ENCODE data around the gene AIF1. TPM values are rescaled to one million over a fixed set of nuclear protein-coding genes. Genes with fewer than 3 reads are reported as not detected.

Gene AIF1
- 10 to 100 TPM in 1 of 4 donors, 1 to 10 TPM in 3; 2.6 to 16.3 (median 5.8) TPM for total RNA-seq

DNA sequence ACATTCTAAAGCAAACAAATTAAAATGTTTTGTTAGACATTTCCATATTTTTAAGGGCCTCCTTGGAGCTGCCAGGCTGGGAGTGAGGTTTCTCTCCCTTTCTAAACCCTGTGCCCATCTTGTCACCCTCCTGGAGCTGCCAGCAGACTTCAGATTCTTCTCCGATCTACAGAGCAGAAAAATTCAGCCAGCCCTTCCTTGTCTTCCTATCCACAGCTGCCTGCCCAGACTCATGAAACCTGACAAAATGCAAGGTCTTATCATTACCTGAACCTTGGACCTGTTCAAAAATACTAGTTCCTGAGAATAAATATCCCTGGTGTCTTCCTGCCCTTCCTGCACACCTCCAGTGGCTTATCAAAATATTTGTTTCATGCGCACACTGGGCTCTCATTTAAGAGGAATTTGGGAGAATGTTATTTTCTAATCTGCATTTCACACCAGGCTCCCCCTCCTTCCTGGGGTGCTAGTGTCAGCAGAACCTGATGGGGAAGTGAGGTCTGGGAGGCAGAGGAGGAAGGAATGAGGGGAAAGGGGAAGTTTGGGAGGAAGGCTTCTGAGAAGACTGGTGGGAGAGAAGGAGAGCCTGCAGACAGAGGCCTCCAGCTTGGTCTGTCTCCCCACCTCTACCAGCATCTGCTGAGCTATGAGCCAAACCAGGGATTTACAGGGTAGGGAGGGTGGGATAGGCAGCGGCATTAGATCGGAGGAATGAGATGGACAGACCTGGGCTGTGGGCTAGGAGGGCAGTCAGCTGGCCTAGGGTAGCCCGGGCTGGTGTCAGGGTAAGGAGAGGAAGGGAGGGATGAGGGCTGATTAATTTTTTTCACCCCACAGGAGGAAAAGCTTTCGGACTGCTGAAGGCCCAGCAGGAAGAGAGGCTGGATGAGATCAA lies at the start of gene AIF1:
Gene AIF1, plus strand, starts transcription at position 551 of the 895 bp plus-strand sequence. Its CDS starts 96 bp downstream, at position 647.
- TF ChIP-seq POLR2AphosphoS5 (IDR thresholded peaks at IDR 0.05) (no peak), EP300 (IDR thresholded peaks at IDR 0.05) (no peak)
- no peaks in the 10 kb centered on the region for H3K27me3 ChIP-seq
- H3K4me1 ChIP-seq, result peaks cover 4% of the 10 kb centered on the region
- no peaks in the 10 kb centered on the region for H3K36me3 ChIP-seq
- H3K4me3 ChIP-seq, result peak within 1 kb of the TSS; percentile 8
- WGBS, result 68% methylated on average over 6 of the region's 6 CpGs
- no peaks in the 10 kb centered on the region for H3K9me3 ChIP-seq
- H3K27ac ChIP-seq, result no peak within 1 kb of the TSS
- DNase-seq (ENCODE audit: low spot score in 2 of 2), result no peak

DNA sequence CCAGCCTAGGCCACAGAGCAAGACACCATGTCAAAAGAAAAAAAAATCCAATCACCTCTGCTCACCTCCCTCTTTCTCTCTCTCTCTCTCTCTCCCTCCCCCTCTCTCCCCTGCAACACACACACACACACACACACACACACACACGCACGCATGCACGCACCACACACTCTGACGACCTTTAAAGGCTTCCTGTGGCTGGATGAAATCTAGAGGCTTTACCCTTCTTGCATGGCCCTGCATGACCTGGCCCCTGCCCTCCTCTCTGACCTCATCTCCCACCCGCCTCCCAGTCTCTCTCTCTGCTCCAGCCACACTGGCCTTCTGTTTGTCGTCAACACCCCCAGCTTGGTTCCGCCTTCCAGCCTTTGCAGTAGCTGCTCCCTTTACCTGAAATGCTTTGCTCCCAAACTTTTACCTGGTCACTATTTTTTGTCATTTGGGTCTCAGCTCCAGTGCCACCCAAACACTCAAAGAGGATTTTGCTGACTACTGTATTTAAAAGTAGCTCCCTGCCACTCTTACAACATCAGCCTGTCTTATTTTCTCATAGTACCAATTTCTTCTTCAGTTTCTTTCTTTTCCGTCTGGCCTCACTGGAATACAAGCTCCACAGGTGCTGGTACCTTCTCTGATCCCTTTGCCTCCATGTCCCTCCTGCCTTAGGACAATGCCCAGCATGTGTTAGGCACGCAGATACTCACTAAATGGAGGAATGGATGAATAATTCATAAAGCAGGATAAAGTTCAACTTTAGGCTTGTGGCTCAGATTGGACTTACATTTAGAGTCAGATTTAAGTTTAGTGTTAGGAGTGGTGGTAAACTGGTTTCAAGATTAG lies 47.3 kb upstream of the AIF1 start:
- TF ChIP-seq POLR2AphosphoS5 (IDR thresholded peaks at IDR 0.05), result no peak
- TF ChIP-seq, protein P1, sequence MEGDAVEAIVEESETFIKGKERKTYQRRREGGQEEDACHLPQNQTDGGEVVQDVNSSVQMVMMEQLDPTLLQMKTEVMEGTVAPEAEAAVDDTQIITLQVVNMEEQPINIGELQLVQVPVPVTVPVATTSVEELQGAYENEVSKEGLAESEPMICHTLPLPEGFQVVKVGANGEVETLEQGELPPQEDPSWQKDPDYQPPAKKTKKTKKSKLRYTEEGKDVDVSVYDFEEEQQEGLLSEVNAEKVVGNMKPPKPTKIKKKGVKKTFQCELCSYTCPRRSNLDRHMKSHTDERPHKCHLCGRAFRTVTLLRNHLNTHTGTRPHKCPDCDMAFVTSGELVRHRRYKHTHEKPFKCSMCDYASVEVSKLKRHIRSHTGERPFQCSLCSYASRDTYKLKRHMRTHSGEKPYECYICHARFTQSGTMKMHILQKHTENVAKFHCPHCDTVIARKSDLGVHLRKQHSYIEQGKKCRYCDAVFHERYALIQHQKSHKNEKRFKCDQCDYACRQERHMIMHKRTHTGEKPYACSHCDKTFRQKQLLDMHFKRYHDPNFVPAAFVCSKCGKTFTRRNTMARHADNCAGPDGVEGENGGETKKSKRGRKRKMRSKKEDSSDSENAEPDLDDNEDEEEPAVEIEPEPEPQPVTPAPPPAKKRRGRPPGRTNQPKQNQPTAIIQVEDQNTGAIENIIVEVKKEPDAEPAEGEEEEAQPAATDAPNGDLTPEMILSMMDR (IDR thresholded peaks at IDR 0.05), result no peak
- no peak for TF ChIP-seq EP300 (IDR thresholded peaks at IDR 0.05)
- no peak for TF ChIP-seq POLR2A (IDR thresholded peaks at IDR 0.05)
- no peak overlapping the region for H3K27ac ChIP-seq
- no peaks in the 10 kb centered on the region for H3K36me3 ChIP-seq
- H3K4me1 ChIP-seq, result peaks cover 7% of the 10 kb centered on the region
- H3K27me3 ChIP-seq, result peaks cover 3% of the 10 kb centered on the region
- 54% methylated on average over 9 of the region's 9 CpGs for WGBS
- DNase-seq (ENCODE audit: low spot score in 2 of 2), result no peak
- no peaks in the 10 kb centered on the region for H3K9me3 ChIP-seq
- H3K4me3 ChIP-seq, result no peak overlapping the region

DNA sequence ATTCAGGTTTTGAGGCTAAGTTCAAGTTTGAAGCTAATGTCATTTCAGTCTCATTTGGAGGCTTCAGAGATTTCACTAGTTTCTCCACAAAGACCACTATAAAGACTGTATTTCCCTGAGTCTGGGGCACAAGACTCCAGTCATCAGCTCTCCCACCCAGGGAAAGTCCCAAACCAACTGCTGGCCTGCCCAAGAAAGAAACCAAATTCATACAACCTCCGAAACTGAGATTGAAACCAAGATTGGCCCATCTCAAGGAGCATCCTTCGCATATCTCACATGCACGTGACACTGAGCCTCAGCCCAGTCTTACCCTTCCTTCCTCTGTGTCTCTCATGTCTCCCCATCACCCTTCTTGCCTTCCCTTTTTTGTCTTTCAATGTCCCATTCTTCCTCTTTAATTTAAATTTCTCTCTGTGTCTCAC lies 46.5 kb upstream of the AIF1 start:
- Histone ChIP-seq H3K27ac (no peak overlapping the region), H3K36me3 (no peaks in the 10 kb centered on the region), H3K4me3 (no peak overlapping the region), H3K4me1 (peaks cover 4% of the 10 kb centered on the region), H3K9me3 (no peaks in the 10 kb centered on the region), H3K27me3 (peaks cover 3% of the 10 kb centered on the region)
- TF ChIP-seq POLR2AphosphoS5 (IDR thresholded peaks at IDR 0.05) (no peak), POLR2A (IDR thresholded peaks at IDR 0.05) (no peak), EP300 (IDR thresholded peaks at IDR 0.05) (no peak)
- TF ChIP-seq, protein P1 (IDR thresholded peaks at IDR 0.05), result no peak
- DNase-seq (ENCODE audit: low spot score in 2 of 2), result no peak
- 71% methylated on average over 3 of the region's 3 CpGs for WGBS

DNA sequence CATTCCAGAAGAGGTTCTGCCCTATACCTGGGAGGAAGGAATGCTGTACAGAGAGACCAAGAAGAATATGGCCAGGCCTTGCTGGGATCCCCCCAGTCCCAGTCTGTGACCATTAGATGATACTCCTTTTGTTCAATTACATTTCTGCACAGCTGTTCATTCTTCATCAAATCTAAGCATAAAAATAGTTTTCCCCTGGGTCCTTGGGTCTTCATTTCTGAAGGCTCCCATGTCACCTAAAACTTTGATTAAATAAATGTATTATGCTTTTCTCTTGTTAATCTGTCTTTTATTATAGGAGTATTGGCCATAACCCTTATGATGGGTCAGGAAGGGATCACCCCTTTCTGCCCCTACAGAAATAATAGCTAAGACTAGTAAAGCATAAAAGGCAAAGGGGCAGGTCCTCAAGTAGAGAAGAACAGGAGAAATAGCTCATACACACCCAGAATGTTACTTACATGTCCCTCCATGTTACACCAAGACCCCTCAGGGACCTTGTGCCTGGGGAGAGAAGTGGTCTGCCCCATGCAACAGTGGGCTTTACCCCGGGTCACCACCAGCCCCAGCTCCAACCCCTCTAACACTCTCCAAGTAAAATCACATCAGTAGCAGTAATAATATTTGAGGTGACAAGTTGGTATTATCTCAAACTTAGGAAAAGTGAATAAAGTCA lies 45.0 kb upstream of the AIF1 start:
- Histone ChIP-seq H3K36me3 (no peaks in the 10 kb centered on the region), H3K4me3 (no peak overlapping the region), H3K27ac (no peak overlapping the region), H3K27me3 (peaks cover 3% of the 10 kb centered on the region), H3K4me1 (peaks cover 4% of the 10 kb centered on the region), H3K9me3 (no peaks in the 10 kb centered on the region)
- DNase-seq (ENCODE audit: low spot score in 2 of 2), result no peak
- TF ChIP-seq POLR2A (IDR thresholded peaks at IDR 0.05) (no peak), EP300 (IDR thresholded peaks at IDR 0.05) (no peak), POLR2AphosphoS5 (IDR thresholded peaks at IDR 0.05) (no peak)
- TF ChIP-seq, protein P1 (IDR thresholded peaks at IDR 0.05), result no peak
- 76% methylated on average over 1 of the region's 1 CpG for WGBS

DNA sequence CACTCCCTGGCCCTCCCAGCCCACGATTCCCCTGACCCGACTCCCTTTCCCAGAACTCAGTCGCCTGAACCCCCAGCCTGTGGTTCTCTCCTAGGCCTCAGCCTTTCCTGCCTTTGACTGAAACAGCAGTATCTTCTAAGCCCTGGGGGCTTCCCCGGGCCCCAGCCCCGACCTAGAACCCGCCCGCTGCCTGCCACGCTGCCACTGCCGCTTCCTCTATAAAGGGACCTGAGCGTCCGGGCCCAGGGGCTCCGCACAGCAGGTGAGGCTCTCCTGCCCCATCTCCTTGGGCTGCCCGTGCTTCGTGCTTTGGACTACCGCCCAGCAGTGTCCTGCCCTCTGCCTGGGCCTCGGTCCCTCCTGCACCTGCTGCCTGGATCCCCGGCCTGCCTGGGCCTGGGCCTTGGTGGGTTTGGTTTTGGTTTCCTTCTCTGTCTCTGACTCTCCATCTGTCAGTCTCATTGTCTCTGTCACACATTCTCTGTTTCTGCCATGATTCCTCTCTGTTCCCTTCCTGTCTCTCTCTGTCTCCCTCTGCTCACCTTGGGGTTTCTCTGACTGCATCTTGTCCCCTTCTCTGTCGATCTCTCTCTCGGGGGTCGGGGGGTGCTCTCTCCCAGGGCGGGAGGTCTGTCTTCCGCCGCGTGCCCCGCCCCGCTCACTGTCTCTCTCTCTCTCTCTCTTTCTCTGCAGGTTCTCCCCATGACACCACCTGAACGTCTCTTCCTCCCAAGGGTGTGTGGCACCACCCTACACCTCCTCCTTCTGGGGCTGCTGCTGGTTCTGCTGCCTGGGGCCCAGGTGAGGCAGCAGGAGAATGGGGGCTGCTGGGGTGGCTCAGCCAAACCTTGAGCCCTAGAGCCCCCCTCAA lies 42.8 kb upstream of the AIF1 start, which contains the start of gene LTA:
Gene LTA, plus strand, starts transcription at position 249 of the 871 bp plus-strand sequence. Its CDS starts 454 bp downstream, at position 703.
- DNase-seq (ENCODE audit: low spot score in 2 of 2), result no peak
- Histone ChIP-seq H3K27me3 (peaks cover 3% of the 10 kb centered on the region), H3K9me3 (no peaks in the 10 kb centered on the region), H3K4me1 (peaks cover 11% of the 10 kb centered on the region), H3K27ac (no peak within 1 kb of the TSS), H3K4me3 (no peak within 1 kb of the TSS), H3K36me3 (no peaks in the 10 kb centered on the region)
- TF ChIP-seq POLR2A (IDR thresholded peaks at IDR 0.05), result no peak
- TF ChIP-seq POLR2AphosphoS5 (IDR thresholded peaks at IDR 0.05), result no peak
- no peak for TF ChIP-seq EP300 (IDR thresholded peaks at IDR 0.05)
- TF ChIP-seq, protein P1 (IDR thresholded peaks at IDR 0.05), result no peak
- 81% methylated on average over 27 of the region's 27 CpGs for WGBS
